Pancreas (tissue), 10 donors: Measurements from ENCODE around the gene MAP2K3. TPM values are rescaled to one million over a fixed set of nuclear protein-coding genes. Genes with fewer than 3 reads are reported as not detected.

Experiments used
- ATAC-seq, 4 donors: fragments of 200-7000 bp; cut with Tn5 transposase; one replicate each; pipeline versions ENCODE4 v1.8.0 to v1.9.1; 2020; ENCODE audit warnings: mild to moderate bottlenecking in 4 of 4, moderate library complexity in 4 of 4
- DNase-seq, 6 donors: peaks; one replicate each; pipeline ENCODE4 v3.0.0-alpha.2; 2020
- FAIRE-seq: peaks from 2 replicates; lab custom pipeline; 2012; peaks lifted over from hg19 to GRCh38; lab: Jason Lieb, UNC
- H3K27ac ChIP-seq, 4 donors: fragments of 200-600 bp; sonication (generic); 1 replicate in 3 of 4; 2 replicates in 1 of 4; pipeline versions ENCODE4 v1.5.0 to v1.8.0; 2020
- H3K27me3 ChIP-seq, 4 donors: fragments of 200-600 bp; one replicate each; pipeline ENCODE4 v1.8.0; 2021
- H3K36me3 ChIP-seq, 3 donors: fragments of 200-600 bp; sonication (generic) in 1 of 3; one replicate each; pipeline versions ENCODE4 v1.5.0 to v1.8.0; 2020 to 2021
- H3K4me1 ChIP-seq, 3 donors: fragments of 200-600 bp; one replicate each; pipeline ENCODE4 v1.8.0; 2021
- H3K4me3 ChIP-seq, 4 donors: fragments of 200-600 bp; sonication (generic) in 2 of 4; one replicate each; pipeline versions ENCODE4 v1.5.0 to v1.8.0; 2020 to 2021
- H3K9me3 ChIP-seq, 4 donors: fragments of 200-600 bp; one replicate each; pipeline ENCODE4 v1.8.0; 2021
- WGBS, 2 donors: extraction: QIAGEN DNeasy Blood & Tissue Kit; methylation state at CpG; one replicate each; pipeline ENCODE4 v1.1.7; 2013; 5-methylcytosine and 5-hydroxymethylcytosine counted together
- intact Hi-C, 3 donors: fragments of 100-400 bp; cut with DNase I; formaldehyde crosslinking; loops; one replicate each; pipeline versions ENCODE4 v1.11.1 to v1.14.2; 2022
- polyA plus RNA-seq, 2 donors: library from polyadenylated mRNA; stranded (reverse); fragments of 200-250 nt; gene quantifications; one replicate each; pipeline ENCODE4 v1.2.3, GENCODE V29; 2013
- total RNA-seq, 6 donors: library from RNA; stranded (reverse); fragmentation: NEBNext Ultra II Directional in 4 of 6; extraction: Animal tissue kit (Norgen Biotek cat#: 25700) in 4 of 6; gene quantifications; one replicate each; pipeline versions ENCODE4 v1.2.1 to v1.2.4, GENCODE V29; 2021 to 2023
- TF ChIP-seq, protein P1 (sequence below), 4 donors: fragments of 200-600 bp; sonication (generic) in 3 of 4; IDR thresholded peaks; one replicate each; pipeline versions ENCODE4 v1.5.0 to v1.8.0; 2021; ENCODE audit warnings: antibody characterized with exemption in 4 of 4
- donor health status: healthy with polysubstance abuse.
- donor health status: DM: no; HTN: no; CAD: no; lungs with moderate emphysema.
- donor health status: DM: no; HTN: no; CAD: no.
- donor health status: control.
- donor health status: control.
- donor health status: Bipolar disorder and iron deficiency.
- donor health status: DM: yes; HTN: yes; CAD: no.
- donor health status: DM: no; HTN: no; CAD: no.
- donor health status: DM: no; HTN: no; CAD: no.
- donor health status: DM: yes; HTN: yes; CAD: no.

The MAP2K3 gene
- total and polyA plus RNA-seq, 8 donors: 16.4 to 40.9 (median 22.0) TPM

DNA sequence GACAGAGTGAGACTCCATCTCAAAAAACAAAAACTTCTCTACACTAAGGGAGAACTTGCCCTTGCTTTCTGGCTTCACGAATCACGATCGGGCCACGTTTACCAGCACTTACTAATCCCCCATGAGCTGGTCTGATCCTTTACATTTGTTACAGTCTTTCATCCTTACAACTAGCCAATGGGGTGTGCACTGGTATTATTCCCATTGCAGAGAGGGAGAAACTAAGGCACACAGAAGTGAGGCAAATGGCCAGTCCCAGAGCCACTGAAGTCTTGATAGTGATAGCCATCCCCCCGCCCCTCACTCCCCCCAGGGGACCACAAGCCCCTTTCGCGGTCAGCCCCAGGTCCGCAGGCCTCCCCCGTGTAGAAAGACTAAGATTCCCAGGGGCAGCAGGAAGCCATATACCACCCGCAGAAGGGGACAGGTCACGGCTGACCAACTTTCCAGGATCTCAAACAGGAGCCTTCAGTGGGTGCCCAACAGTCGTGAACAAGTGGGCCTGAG is 32.2 kb upstream of the MAP2K3 start:
- DNase-seq (no peak), ATAC-seq (no peak), FAIRE-seq (no peak)
- H3K4me3 ChIP-seq: peak overlapping the region; percentile 20 to 63 (median 56)
- no peaks in the 10 kb centered on the region for H3K9me3 ChIP-seq
- intact Hi-C loops: no loop called here
- H3K36me3 ChIP-seq: no peaks in the 10 kb centered on the region
- TF ChIP-seq, protein P1, sequence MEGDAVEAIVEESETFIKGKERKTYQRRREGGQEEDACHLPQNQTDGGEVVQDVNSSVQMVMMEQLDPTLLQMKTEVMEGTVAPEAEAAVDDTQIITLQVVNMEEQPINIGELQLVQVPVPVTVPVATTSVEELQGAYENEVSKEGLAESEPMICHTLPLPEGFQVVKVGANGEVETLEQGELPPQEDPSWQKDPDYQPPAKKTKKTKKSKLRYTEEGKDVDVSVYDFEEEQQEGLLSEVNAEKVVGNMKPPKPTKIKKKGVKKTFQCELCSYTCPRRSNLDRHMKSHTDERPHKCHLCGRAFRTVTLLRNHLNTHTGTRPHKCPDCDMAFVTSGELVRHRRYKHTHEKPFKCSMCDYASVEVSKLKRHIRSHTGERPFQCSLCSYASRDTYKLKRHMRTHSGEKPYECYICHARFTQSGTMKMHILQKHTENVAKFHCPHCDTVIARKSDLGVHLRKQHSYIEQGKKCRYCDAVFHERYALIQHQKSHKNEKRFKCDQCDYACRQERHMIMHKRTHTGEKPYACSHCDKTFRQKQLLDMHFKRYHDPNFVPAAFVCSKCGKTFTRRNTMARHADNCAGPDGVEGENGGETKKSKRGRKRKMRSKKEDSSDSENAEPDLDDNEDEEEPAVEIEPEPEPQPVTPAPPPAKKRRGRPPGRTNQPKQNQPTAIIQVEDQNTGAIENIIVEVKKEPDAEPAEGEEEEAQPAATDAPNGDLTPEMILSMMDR (IDR thresholded peaks at IDR 0.05): no peak
- no peaks in the 10 kb centered on the region for H3K27me3 ChIP-seq
- H3K4me1 ChIP-seq: peaks cover 0 to 5% (median 0%) of the 10 kb centered on the region in 3 donors
- peak overlapping the region in 2 of 4 donors; percentile 33 to 58 for H3K27ac ChIP-seq
- 19 to 21% methylated on average over 12 of the region's 12 CpGs for WGBS, 2 donors

DNA sequence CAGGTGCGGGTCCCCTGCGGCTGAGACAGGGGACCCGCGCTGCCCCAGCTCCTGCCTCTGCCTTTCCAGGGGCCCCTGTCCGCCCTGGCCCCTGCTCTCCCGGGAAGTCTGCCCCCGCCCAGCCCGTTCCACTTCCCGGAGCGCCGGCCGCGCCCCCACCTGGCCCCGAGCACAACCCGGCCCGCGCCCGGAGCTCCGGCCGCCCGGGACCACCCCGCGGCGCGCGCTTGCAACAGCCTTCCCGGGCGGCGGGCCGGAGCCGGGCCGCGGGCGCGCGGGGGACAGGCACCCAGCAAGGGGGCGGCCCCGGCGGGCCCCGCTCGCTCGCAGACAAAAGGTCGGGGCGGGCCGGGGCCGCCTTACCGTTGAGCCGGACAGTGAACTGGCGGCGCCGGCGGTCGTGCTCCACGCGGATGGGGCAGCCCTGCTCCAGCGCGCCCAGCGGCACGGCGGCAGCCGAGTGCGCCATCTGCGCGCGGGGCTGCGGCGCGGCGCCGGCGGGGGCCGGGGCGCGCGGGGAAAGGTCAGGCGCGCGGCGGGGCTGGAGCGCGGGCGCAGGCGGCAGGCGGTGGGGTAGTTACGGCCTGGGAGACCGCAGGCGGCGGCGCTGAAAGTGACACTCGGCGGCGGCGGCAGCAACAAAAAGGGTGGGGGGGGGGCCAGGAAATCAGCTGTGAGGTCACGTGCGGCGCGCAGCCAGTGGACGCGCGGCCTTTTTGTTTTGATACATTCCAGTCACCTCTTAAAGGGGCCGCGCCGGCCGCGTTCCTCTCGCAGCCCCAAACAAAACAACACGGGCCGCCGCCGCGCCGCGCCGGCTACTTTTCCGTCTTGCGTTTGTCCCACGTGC is 31.5 kb upstream of the MAP2K3 start, which contains the start of gene NATD1:
TSS of gene NATD1 (minus strand) at position 615 of the 850 bp plus-strand sequence. CDS start at position 469, 146 bp downstream.
- intact Hi-C loops: no loop called here
- DNase-seq (peak; percentile 77 to 90 (median 80)), ATAC-seq (peak; percentile 82 to 91 (median 88)), FAIRE-seq (no peak)
- Histone ChIP-seq H3K36me3 (no peaks in the 10 kb centered on the region), H3K9me3 (no peaks in the 10 kb centered on the region), H3K27me3 (no peaks in the 10 kb centered on the region), H3K4me3 (peak within 1 kb of the TSS; percentile 32 to 63 (median 56)), H3K27ac (peak within 1 kb of the TSS in 2 of 4 donors; percentile 58 to 76), H3K4me1 (peaks cover 0 to 5% (median 0%) of the 10 kb centered on the region in 3 donors)
- WGBS, 2 donors: 1% methylated on average over 69 to 117 of the region's 117 CpGs
- TF ChIP-seq, protein P1 (IDR thresholded peaks at IDR 0.05): no peak

DNA sequence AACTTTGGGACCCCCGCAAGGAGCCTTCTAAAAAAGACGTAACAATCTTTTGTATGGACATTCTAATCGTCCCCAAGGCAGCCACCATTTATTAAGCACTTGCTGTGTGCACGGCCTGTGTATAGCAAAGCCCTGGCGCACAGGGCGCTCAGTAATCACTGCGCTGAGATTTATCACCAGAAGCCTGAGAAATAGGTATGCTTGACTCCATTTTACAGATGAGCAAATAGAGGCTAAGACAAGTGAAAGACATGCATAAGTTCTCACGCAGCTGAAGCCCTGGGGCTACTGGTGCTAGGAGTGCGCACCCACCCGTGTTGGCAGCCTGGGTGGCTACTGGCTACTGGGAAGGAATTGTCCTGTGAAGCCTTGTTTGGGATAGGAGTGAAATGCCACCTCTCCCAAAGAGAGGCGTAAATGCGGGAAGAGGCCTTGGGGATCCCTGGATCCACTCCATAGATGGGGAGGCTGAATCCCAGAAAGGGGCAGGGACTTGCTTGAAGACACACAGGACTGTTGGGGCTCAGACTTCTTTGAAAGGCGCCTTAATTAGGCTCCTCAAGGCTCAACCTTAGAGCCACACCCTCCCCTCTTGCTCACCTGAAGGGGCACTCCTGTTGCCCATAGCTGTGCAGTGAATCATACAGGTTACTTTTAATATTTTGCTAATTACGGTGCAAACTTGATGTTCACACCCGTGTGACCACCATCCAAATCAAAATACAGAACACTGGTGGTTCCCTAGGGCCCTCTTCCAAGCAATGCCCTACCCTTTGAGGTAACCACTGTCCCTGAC is 30.7 kb upstream of the MAP2K3 start:
- H3K36me3 ChIP-seq: no peaks in the 10 kb centered on the region
- H3K27ac ChIP-seq: peak overlapping the region in 2 of 4 donors; percentile 37 to 76
- 29 to 31% methylated on average over 15 of the region's 15 CpGs for WGBS, 2 donors
- ATAC-seq (peak in 3 of 4 donors; percentile 8 to 10 (median 8)), FAIRE-seq (no peak), DNase-seq (no peak)
- H3K9me3 ChIP-seq: no peaks in the 10 kb centered on the region
- TF ChIP-seq, protein P1 (IDR thresholded peaks at IDR 0.05): no peak
- H3K27me3 ChIP-seq: no peaks in the 10 kb centered on the region
- peak overlapping the region; percentile 32 to 63 (median 56) for H3K4me3 ChIP-seq
- H3K4me1 ChIP-seq: peaks cover 0 to 5% (median 0%) of the 10 kb centered on the region in 3 donors
- intact Hi-C loops: no loop called here

DNA sequence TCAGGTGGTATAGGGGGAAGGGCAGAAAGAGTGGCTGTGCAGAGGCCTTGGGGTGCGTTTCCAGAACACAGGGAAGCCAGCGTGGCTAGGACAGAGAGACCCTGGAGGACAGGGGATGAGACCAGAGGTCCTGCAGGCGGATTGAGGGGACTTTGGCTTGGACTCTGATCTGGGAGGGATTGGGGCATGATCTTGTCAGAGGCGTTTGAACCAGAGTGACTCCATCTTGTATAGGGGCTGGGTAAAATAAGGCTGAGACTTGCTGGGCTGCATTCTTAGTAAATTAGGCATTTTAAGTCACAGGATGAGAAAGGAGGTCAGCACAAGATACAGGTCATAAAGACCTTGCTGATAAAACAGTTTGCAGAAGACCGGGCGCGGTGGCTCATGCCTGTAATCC is 25.9 kb upstream of the MAP2K3 start:
- Histone ChIP-seq H3K9me3 (no peaks in the 10 kb centered on the region), H3K36me3 (no peaks in the 10 kb centered on the region), H3K27me3 (no peaks in the 10 kb centered on the region), H3K4me1 (peaks cover 0 to 4% (median 0%) of the 10 kb centered on the region in 3 donors), H3K27ac (no peak overlapping the region), H3K4me3 (no peak overlapping the region)
- intact Hi-C loops: no loop called here
- WGBS, 2 donors: 75 to 76% methylated on average over 4 to 7 of the region's 7 CpGs
- DNase-seq (peak in 1 of 6 donors; percentile 16), ATAC-seq (no peak), FAIRE-seq (no peak)
- TF ChIP-seq, protein P1 (IDR thresholded peaks at IDR 0.05): no peak
